OCI-LY7 (cell line): ENCODE results near the gene CCDC92B. TPM values are rescaled to one million over a fixed set of nuclear protein-coding genes. Genes with fewer than 3 reads are reported as not detected.
"Not testable (repeated sequence)": the region's sequence is repeated elsewhere in the genome, so short reads cannot be mapped to it uniquely, and the experiment has no call there.

Experiments
- BruUV-seq: library from RNA; stranded (reverse); fragments of 400-500 nt; replicated peaks from 2 replicates; lab custom pipeline; 2021; lab: Mats Ljungman, UMichigan
- CTCF ChIA-PET: fragments of 300-600 bp; sonication (Branson Sonifier 250); formaldehyde crosslinking; loops from one replicate; lab custom pipeline; 2022; ENCODE audit warnings: antibody characterized with exemption; ENCODE audit not compliant: unreplicated experiment; lab: Charles Lee
- POLR2A ChIA-PET: fragments of 300-600 bp; sonication (Branson Sonifier 250); formaldehyde crosslinking; loops from one replicate; lab custom pipeline; 2022; ENCODE audit warnings: antibody characterized with exemption; lab: Charles Lee
- DNase-seq: peaks from one replicate; pipeline ENCODE4 v3.0.0-alpha.2; 2015; ENCODE audit warnings: low spot score
- H2AFZ ChIP-seq: fragments of 200-600 bp; sonication (generic), shearing (Covaris generic); 2 replicates; pipeline ENCODE4 v1.6.1; 2014; ENCODE audit warnings: mild to moderate bottlenecking, antibody characterized with exemption, low read length, moderate library complexity
- H3K27ac ChIP-seq: fragments of 200-600 bp; sonication (generic); 2 replicates; pipeline ENCODE4 v1.5.1; 2014; ENCODE audit warnings: mixed run types, low read depth, mild to moderate bottlenecking, moderate library complexity, low read length, inconsistent platforms; ENCODE audit not compliant: poor library complexity, severe bottlenecking
- H3K36me3 ChIP-seq: fragments of 200-600 bp; sonication (generic); 2 replicates; pipeline ENCODE4 v1.6.1; 2014; ENCODE audit warnings: mild to moderate bottlenecking, antibody characterized with exemption, low read length, moderate library complexity, mixed read lengths; ENCODE audit not compliant: insufficient read depth
- H3K4me1 ChIP-seq: fragments of 200-600 bp; sonication (generic); 2 replicates; pipeline ENCODE4 v1.5.1; 2014; ENCODE audit warnings: mild to moderate bottlenecking, low read length; ENCODE audit not compliant: insufficient read depth, poor library complexity, severe bottlenecking
- H3K4me2 ChIP-seq: fragments of 200-600 bp; sonication (generic); 2 replicates; pipeline ENCODE4 v1.6.1; 2014; ENCODE audit warnings: mild to moderate bottlenecking, low read length
- H3K4me3 ChIP-seq: fragments of 200-600 bp; sonication (generic); 2 replicates; pipeline ENCODE4 v1.5.1; 2014; ENCODE audit warnings: mild to moderate bottlenecking, low read depth, low read length; ENCODE audit not compliant: poor library complexity, severe bottlenecking
- H3K79me2 ChIP-seq: fragments of 200-600 bp; sonication (generic); 2 replicates; pipeline ENCODE4 v1.6.1; 2016; ENCODE audit warnings: low read depth, mild to moderate bottlenecking, low read length, moderate library complexity, mixed read lengths; ENCODE audit not compliant: insufficient read depth
- H3K9me2 ChIP-seq: fragments of 200-600 bp; sonication (generic); 2 replicates; pipeline ENCODE4 v1.6.1; 2016; ENCODE audit warnings: mild to moderate bottlenecking, low read length, mixed read lengths; ENCODE audit not compliant: insufficient read depth
- H3K9me3 ChIP-seq: fragments of 200-600 bp; sonication (generic); 2 replicates; pipeline ENCODE4 v1.6.1; 2014; ENCODE audit warnings: mild to moderate bottlenecking, mixed run types, low read length, mixed read lengths
- H4K20me1 ChIP-seq: fragments of 200-600 bp; sonication (generic); 2 replicates; pipeline ENCODE4 v1.6.1; 2014; ENCODE audit warnings: mild to moderate bottlenecking, antibody characterized with exemption, low read length, moderate library complexity, mixed read lengths; ENCODE audit not compliant: insufficient read depth
- CTCF ChIP-seq: fragments of 200-600 bp; sonication (generic); conservative IDR thresholded peaks from 2 replicates; pipeline ENCODE4 v1.5.1; 2014; ENCODE audit warnings: mild to moderate bottlenecking, antibody characterized with exemption, low read length, moderate library complexity, mixed read lengths
- EZH2phosphoT487 ChIP-seq: fragments of 200-600 bp; sonication (generic); IDR thresholded peaks from 2 replicates; pipeline ENCODE4 v1.6.1; 2018; ENCODE audit warnings: low read depth, borderline replicate concordance, mild to moderate bottlenecking, mixed run types, antibody characterized with exemption, low read length, moderate library complexity, mixed read lengths
- intact Hi-C: fragments of 100-400 bp; cut with micrococcal nuclease; formaldehyde crosslinking; loops from one replicate; pipeline ENCODE4 v1.10.0; 2022; ENCODE audit not compliant: unreplicated experiment
- total RNA-seq, 2 experiments: library from RNA; depleted of rRNA in 1 of 2; stranded (reverse); fragments of >200 nt in 1 of 2; shearing (Covaris generic) in 1 of 2; gene quantifications; 2 replicates each; pipeline ENCODE4 v1.2.3, GENCODE V29; 2014 to 2022

The CCDC92B gene
- total RNA-seq, 2 experiments from 2014 or later = not detected

DNA sequence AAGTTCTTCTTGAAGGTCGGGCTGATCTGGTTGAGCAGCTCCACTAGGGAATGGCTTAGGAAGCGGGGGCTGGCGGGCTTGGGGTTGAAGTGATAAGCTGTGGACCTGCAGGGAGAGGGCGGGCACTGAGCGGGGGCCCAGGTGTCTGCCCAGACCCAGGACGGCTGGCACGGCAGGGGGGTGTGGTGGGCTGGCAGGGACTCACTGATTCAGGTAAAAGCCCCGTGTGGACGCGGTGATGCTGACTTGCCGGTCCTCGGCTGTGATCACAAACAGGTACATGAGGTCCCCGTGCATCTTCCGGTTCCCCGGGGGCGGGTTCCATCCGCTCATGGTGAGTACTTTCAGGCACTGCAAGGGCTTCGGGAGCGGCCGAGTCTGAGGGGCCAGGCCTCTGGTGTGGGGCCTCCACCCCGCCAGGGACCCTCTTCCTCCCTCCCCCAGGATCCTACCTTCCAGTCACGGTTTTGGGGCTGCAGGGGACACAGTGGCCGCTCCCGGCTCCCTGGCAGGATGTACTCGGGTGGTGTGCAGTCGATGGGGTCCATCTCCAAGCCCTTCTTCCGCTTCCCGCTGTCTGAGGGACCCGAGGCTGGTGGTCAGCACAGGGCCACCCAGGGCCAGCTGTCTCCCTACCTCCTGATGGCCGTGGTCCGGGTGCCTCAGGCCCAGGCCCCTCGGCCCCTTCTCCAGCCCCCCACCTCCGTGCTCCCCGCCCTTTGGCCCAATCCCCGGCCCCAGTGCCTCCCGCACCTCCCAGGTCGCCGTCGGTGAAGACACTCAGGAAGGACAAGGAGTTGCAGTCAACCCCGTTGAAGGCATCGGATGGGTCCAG, 48.1 kb downstream of the CCDC92B start:
- peaks cover 3% of the 10 kb centered on the region; the same call in 1 of the 2 replicates for H4K20me1 ChIP-seq
- H3K9me3 ChIP-seq = no peaks in the 10 kb centered on the region
- H3K4me3 ChIP-seq = no peak overlapping the region
- H3K27ac ChIP-seq = no peak overlapping the region
- no peak for DNase-seq
- ChIA-PET CTCF (no interaction called here), POLR2A (no interaction called here)
- intact Hi-C loops = no loop called here
- no peaks in the 10 kb centered on the region for H3K4me1 ChIP-seq
- no peak overlapping the region for H2AFZ ChIP-seq
- BruUV-seq = TSS peak; percentile 55
- no peaks in the 10 kb centered on the region for H3K9me2 ChIP-seq
- H3K79me2 ChIP-seq = peaks cover 16% of the 10 kb centered on the region
- TF ChIP-seq CTCF = no peak
- TF ChIP-seq EZH2phosphoT487 = no peak
- H3K36me3 ChIP-seq = peaks cover 95% of the 10 kb centered on the region
- H3K4me2 ChIP-seq = no peak overlapping the region

DNA sequence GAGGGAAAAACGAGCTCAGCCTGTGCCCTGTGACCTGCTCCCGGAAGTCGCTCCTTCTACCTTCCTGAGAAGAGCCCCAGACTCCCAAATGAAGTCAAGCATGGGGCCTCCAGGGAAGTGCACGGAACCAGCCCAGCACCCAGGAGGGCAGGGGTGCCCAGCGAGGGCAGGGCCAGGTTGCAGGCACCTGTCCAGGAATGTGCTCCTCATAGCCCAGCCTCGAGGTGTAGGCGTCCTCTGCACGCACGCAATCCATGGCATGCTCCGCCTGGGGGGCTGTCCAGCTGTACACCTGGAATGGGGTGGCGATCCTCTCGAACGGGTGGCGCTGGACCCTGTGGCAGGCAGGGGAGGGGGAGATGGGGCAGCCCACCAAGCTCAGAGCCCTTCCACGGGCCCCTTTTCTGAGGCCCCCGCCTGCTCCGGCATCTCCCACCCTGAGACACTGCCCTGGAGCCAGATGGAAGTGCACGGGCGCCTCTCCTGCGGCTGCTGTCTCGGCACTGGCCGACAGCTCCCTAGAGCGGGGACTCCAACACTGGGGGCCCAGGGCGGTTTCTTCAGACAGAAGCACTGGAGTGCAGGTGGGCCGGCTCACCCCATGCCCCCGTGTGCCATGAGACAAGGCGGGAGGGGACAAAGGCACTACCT, 48.8 kb downstream of the CCDC92B start:
- H2AFZ ChIP-seq = no peak overlapping the region
- DNase-seq = no peak
- no peaks in the 10 kb centered on the region for H3K9me2 ChIP-seq
- intact Hi-C loops = no loop called here
- BruUV-seq = no TSS peak
- H3K79me2 ChIP-seq = peaks cover 9% of the 10 kb centered on the region; the same call in 1 of the 2 replicates
- H3K9me3 ChIP-seq = no peaks in the 10 kb centered on the region
- CTCF ChIA-PET = interaction anchor here (0.6 kb wide), 1 partner anchor 1029 kb away, joined by 3 read pairs; no protein-coding TSS in a partner anchor
- POLR2A ChIA-PET = no interaction called here
- TF ChIP-seq EZH2phosphoT487 (no peak), CTCF (no peak)
- no peak overlapping the region for H3K4me3 ChIP-seq
- no peaks in the 10 kb centered on the region for H3K4me1 ChIP-seq
- H3K27ac ChIP-seq = no peak overlapping the region
- H4K20me1 ChIP-seq = no peaks in the 10 kb centered on the region
- H3K36me3 ChIP-seq = peaks cover 95% of the 10 kb centered on the region
- H3K4me2 ChIP-seq = no peak overlapping the region

- TF ChIP-seq EZH2phosphoT487 (no peak), CTCF (no peak)
- Histone ChIP-seq H3K4me1 (no peaks in the 10 kb centered on the region), H3K79me2 (peaks cover 3% of the 10 kb centered on the region; the same call in 1 of the 2 replicates), H3K9me3 (no peaks in the 10 kb centered on the region), H3K9me2 (no peaks in the 10 kb centered on the region), H3K36me3 (peaks cover 96% of the 10 kb centered on the region), H4K20me1 (no peaks in the 10 kb centered on the region), H2AFZ (no peak overlapping the region), H3K4me2 (no peak overlapping the region), H3K27ac (no peak overlapping the region), H3K4me3 (no peak overlapping the region)
- no peak for DNase-seq
- intact Hi-C loops = no loop called here
- ChIA-PET CTCF (interaction anchor here (0.6 kb wide), 1 partner anchor 1028 kb away, joined by 3 read pairs; no protein-coding TSS in a partner anchor), POLR2A (no interaction called here)
- no TSS peak for BruUV-seq
These were observed 49.4 kb downstream of the CCDC92B start for GRCh38 chr17:2700030-2700490.

GRCh38 chr17:2699216-2699805, 50.1 kb downstream of the CCDC92B start:
- POLR2A ChIA-PET, intact Hi-C loops, BruUV-seq, H3K9me3 ChIP-seq, H4K20me1 ChIP-seq, H3K4me3 ChIP-seq, H3K9me2 ChIP-seq, H2AFZ ChIP-seq, DNase-seq, H3K4me1 ChIP-seq, H3K27ac ChIP-seq, CTCF ChIA-PET, H3K4me2 ChIP-seq, H3K79me2 ChIP-seq: not testable (repeated sequence)
- H3K36me3 ChIP-seq = peaks cover 93% of the 10 kb centered on the region
